H1 (cell line): Measurements from ENCODE around the gene SOX8. TPM values are rescaled to one million over a fixed set of nuclear protein-coding genes. Genes with fewer than 3 reads are reported as not detected.

Source experiments
- CTCF ChIA-PET: fragments of 300-600 bp; sonication (Branson Sonifier 250); formaldehyde crosslinking; loops from one replicate; lab custom pipeline; 2021; ENCODE audit not compliant: partially characterized antibody; lab: Charles Lee
- POLR2A ChIA-PET: fragments of 300-600 bp; sonication (Branson Sonifier 250); formaldehyde crosslinking; loops from one replicate; lab custom pipeline; 2021; ENCODE audit warnings: inconsistent platforms; ENCODE audit not compliant: partially characterized antibody; lab: Charles Lee
- DNase-seq, 2 experiments: peaks; one replicate each; pipeline versions ENCODE4 v3.0.0 to v3.0.0-alpha.2; 2010 to 2022; ENCODE audit warnings: low spot score in 2 of 2, low read depth in 1 of 2, mixed read lengths in 1 of 2
- FAIRE-seq: peaks from 2 replicates; lab custom pipeline; 2011; peaks lifted over from hg19 to GRCh38; lab: Jason Lieb, UNC
- H2AFZ ChIP-seq: 2 replicates; pipeline ENCODE4 v1.8.1; 2012; ENCODE audit warnings: low read length, inconsistent platforms
- H2AK5ac ChIP-seq: 2 replicates; pipeline ENCODE4 v1.6.1; 2013; ENCODE audit warnings: low read depth, low read length
- H2BK120ac ChIP-seq: replicated peaks from 2 replicates; pipeline ENCODE3; 2013; ENCODE audit warnings: low read depth, low read length, inconsistent platforms
- H2BK12ac ChIP-seq: 2 replicates; pipeline ENCODE4 v1.6.1; 2013; ENCODE audit warnings: low read depth, low read length
- H2BK15ac ChIP-seq: 2 replicates; pipeline ENCODE4 v1.6.1; 2013; ENCODE audit warnings: low read length
- H2BK20ac ChIP-seq: 2 replicates; pipeline ENCODE4 v1.6.1; 2013; ENCODE audit warnings: low read length
- H2BK5ac ChIP-seq: 2 replicates; pipeline ENCODE4 v1.6.1; 2013; ENCODE audit warnings: low read depth, low read length
- H3K14ac ChIP-seq: 2 replicates; pipeline ENCODE4 v1.6.1; 2013; ENCODE audit warnings: inconsistent platforms; ENCODE audit not compliant: insufficient read length
- H3K18ac ChIP-seq: 2 replicates; pipeline ENCODE4 v1.6.1; 2013; ENCODE audit warnings: low read length; ENCODE audit errors: extremely low read depth
- H3K23ac ChIP-seq: 2 replicates; pipeline ENCODE4 v1.6.1; 2013; ENCODE audit warnings: inconsistent platforms; ENCODE audit not compliant: insufficient read length
- H3K23me2 ChIP-seq: 2 replicates; pipeline ENCODE4 v1.6.1; 2013; ENCODE audit warnings: low read depth, low read length
- H3K27ac ChIP-seq: 2 replicates; pipeline ENCODE4 v1.6.1; 2011; ENCODE audit warnings: low read depth, low read length, inconsistent platforms
- H3K27me3 ChIP-seq, 4 experiments: replicated peaks in 1 of 4; 1 replicate in 1 of 4; 2 replicates in 3 of 4; pipeline versions ENCODE4 v1.6.1 to v1.8.1; 2011 to 2013; ENCODE audit warnings: low read length in 3 of 4, mild to moderate bottlenecking in 3 of 4, inconsistent platforms in 2 of 4, mixed read lengths in 2 of 4, moderate library complexity in 1 of 4; ENCODE audit not compliant: control insufficient read depth in 3 of 4, insufficient read depth in 3 of 4; ENCODE audit errors: extremely low read depth in 1 of 4
- H3K36me3 ChIP-seq, 4 experiments: 2 replicates each; pipeline versions ENCODE4 v1.6.1 to v1.8.1; 2011 to 2013; ENCODE audit warnings: mild to moderate bottlenecking in 4 of 4, low read length in 3 of 4, moderate library complexity in 2 of 4, control low read depth in 1 of 4, inconsistent platforms in 1 of 4; ENCODE audit not compliant: insufficient read depth in 4 of 4, control insufficient read depth in 2 of 4
- H3K4ac ChIP-seq: replicated peaks from 2 replicates; pipeline ENCODE3; 2013; ENCODE audit warnings: low read length, low read depth, mixed read lengths, inconsistent platforms; ENCODE audit not compliant: insufficient read length
- H3K4me1 ChIP-seq, 4 experiments: replicated peaks in 1 of 4; 1 replicate in 1 of 4; 2 replicates in 3 of 4; pipeline versions ENCODE4 v1.6.1 to v1.8.1; 2011 to 2013; ENCODE audit warnings: low read length in 3 of 4, inconsistent platforms in 2 of 4, mixed read lengths in 1 of 4; ENCODE audit not compliant: insufficient read depth in 4 of 4, control insufficient read depth in 3 of 4
- H3K4me2 ChIP-seq, 2 experiments: 2 replicates each; pipeline versions ENCODE4 v1.6.1 to v1.8.1; 2011 to 2013; ENCODE audit warnings: low read depth in 2 of 2, low read length in 2 of 2, control low read depth in 1 of 2, inconsistent platforms in 1 of 2, mild to moderate bottlenecking in 1 of 2; ENCODE audit not compliant: insufficient read depth in 1 of 2
- H3K4me3 ChIP-seq, 4 experiments: fragments of 200-600, 300-600 bp in 1 of 4; sonication (generic), shearing (Covaris generic), sonication (Bioruptor Twin) in 1 of 4; 2 replicates each; pipeline versions ENCODE4 v1.5.1 to v1.8.1; 2011 to 2016; ENCODE audit warnings: low read length in 4 of 4, low read depth in 3 of 4, control low read depth in 2 of 4, inconsistent platforms in 2 of 4, mild to moderate bottlenecking in 2 of 4, mixed read lengths in 1 of 4, moderate library complexity in 1 of 4; ENCODE audit not compliant: insufficient read depth in 2 of 4; ENCODE audit errors: extremely low read depth in 1 of 4
- H3K56ac ChIP-seq: replicated peaks from 2 replicates; pipeline ENCODE3; 2013; ENCODE audit warnings: low read depth, mild to moderate bottlenecking, mixed read lengths, low read length, inconsistent platforms; ENCODE audit not compliant: insufficient read length
- H3K79me1 ChIP-seq: 2 replicates; pipeline ENCODE4 v1.6.1; 2013; ENCODE audit warnings: low read depth, low read length, control low read depth
- H3K79me2 ChIP-seq, 2 experiments: 2 replicates each; pipeline versions ENCODE4 v1.6.1 to v1.8.1; 2012 to 2013; ENCODE audit warnings: low read length in 2 of 2, mild to moderate bottlenecking in 2 of 2, inconsistent platforms in 1 of 2; ENCODE audit not compliant: insufficient read depth in 2 of 2, control insufficient read depth in 1 of 2
- H3K9ac ChIP-seq, 4 experiments: replicated peaks in 1 of 4; 1 replicate in 1 of 4; 2 replicates in 3 of 4; pipeline versions ENCODE4 v1.6.1 to v1.8.1; 2011 to 2013; ENCODE audit warnings: low read depth in 3 of 4, low read length in 3 of 4, control low read depth in 2 of 4, mild to moderate bottlenecking in 2 of 4, moderate library complexity in 2 of 4, inconsistent platforms in 1 of 4; ENCODE audit errors: extremely low read depth in 1 of 4
- H3K9me3 ChIP-seq, 2 experiments: 2 replicates each; pipeline versions ENCODE4 v1.6.1 to v1.8.1; 2012 to 2013; ENCODE audit warnings: mild to moderate bottlenecking in 2 of 2, moderate library complexity in 2 of 2, control low read depth in 1 of 2, inconsistent platforms in 1 of 2, low read depth in 1 of 2, low read length in 1 of 2, mixed read lengths in 1 of 2; ENCODE audit not compliant: insufficient read depth in 2 of 2
- H4K20me1 ChIP-seq, 2 experiments: replicated peaks in 1 of 2; 2 replicates each; pipeline versions ENCODE3 to v1.8.1; 2011 to 2013; ENCODE audit warnings: inconsistent platforms in 2 of 2, low read length in 2 of 2, mild to moderate bottlenecking in 1 of 2; ENCODE audit not compliant: insufficient read depth in 2 of 2, control insufficient read depth in 1 of 2
- H4K5ac ChIP-seq: 2 replicates; pipeline ENCODE4 v1.6.1; 2013; ENCODE audit warnings: low read length, low read depth, mixed read lengths, inconsistent platforms; ENCODE audit not compliant: insufficient read length
- H4K8ac ChIP-seq: 2 replicates; pipeline ENCODE4 v1.8.0; 2013; ENCODE audit warnings: mild to moderate bottlenecking, moderate library complexity, low read length, inconsistent platforms; ENCODE audit not compliant: insufficient read depth; ENCODE audit errors: extremely low read depth
- H4K91ac ChIP-seq: replicated peaks from 2 replicates; pipeline ENCODE3; 2013; ENCODE audit warnings: low read length, mixed read lengths, inconsistent platforms; ENCODE audit not compliant: insufficient read length
- GABPA ChIP-seq: IDR thresholded peaks from 2 replicates; pipeline ENCODE4 v1.6.1; 2011; ENCODE audit warnings: mild to moderate bottlenecking, low read length, moderate library complexity, borderline replicate concordance; ENCODE audit not compliant: insufficient read depth
- JUN ChIP-seq: IDR thresholded peaks from 2 replicates; pipeline ENCODE4 v1.6.1; 2011; ENCODE audit warnings: low read depth, mild to moderate bottlenecking, improper control_type of control experiment, low read length
- JUND ChIP-seq: IDR thresholded peaks from 2 replicates; pipeline ENCODE4 v1.6.1; 2011; ENCODE audit warnings: mild to moderate bottlenecking, improper control_type of control experiment, low read length
- SUZ12 ChIP-seq: fragments of 200-600 bp; sonication (generic); IDR thresholded peaks from 2 replicates; pipeline ENCODE4 v1.6.1; 2012; ENCODE audit warnings: mild to moderate bottlenecking, inconsistent platforms, low read length, moderate library complexity, mixed read lengths
- TAF1 ChIP-seq: IDR thresholded peaks from 2 replicates; pipeline ENCODE4 v1.6.1; 2011; ENCODE audit warnings: mild to moderate bottlenecking, low read depth, low read length
- WGBS, 2 experiments: shearing (Covaris generic) in 1 of 2; methylation state at CpG; one replicate each; pipeline versions ENCODE4 v1.1.6 to v1.1.7; 2013 to 2015; ENCODE audit warnings: low lambda C conversion rate in 2 of 2, mixed read lengths in 2 of 2, inconsistent platforms in 1 of 2, low coverage in 1 of 2, missing lambda C conversion rate in 1 of 2; ENCODE audit not compliant: insufficient replicate concordance in 2 of 2, insufficient coverage in 1 of 2, insufficient read length in 1 of 2; ENCODE audit errors: extremely low coverage in 1 of 2, missing lambda C conversion rate in 1 of 2; 5-methylcytosine and 5-hydroxymethylcytosine counted together
- polyA plus RNA-seq, 7 experiments: library from polyadenylated mRNA; depleted of rRNA in 3 of 7; stranded (reverse) in 5 of 7; unstranded in 2 of 7; fragments of >200 nt in 5 of 7; fragments of 200-250 nt in 2 of 7; gene quantifications; 1 replicate in 5 of 7; 2 replicates in 1 of 7; 4 replicates in 1 of 7; pipeline versions ENCODE4 v1.2.1 to v1.2.3, GENCODE V29; 2011 to 2013; ENCODE audit warnings: missing spikeins in 2 of 7, mixed read lengths in 2 of 7
- total RNA-seq: library from RNA; stranded (reverse); fragmentation: NEBNext Ultra II Directional; extraction: Animal tissue kit (Norgen Biotek cat#: 25700); gene quantifications from 2 replicates; pipeline ENCODE4 v1.2.1, GENCODE V29; 2021

SOX8 gene
- total and polyA plus RNA-seq, 2 of the 8 experiments (the other 6 are each of a cell fraction or from before 2014, with no cell fraction given): 2.2 to 5.7 TPM

DNA sequence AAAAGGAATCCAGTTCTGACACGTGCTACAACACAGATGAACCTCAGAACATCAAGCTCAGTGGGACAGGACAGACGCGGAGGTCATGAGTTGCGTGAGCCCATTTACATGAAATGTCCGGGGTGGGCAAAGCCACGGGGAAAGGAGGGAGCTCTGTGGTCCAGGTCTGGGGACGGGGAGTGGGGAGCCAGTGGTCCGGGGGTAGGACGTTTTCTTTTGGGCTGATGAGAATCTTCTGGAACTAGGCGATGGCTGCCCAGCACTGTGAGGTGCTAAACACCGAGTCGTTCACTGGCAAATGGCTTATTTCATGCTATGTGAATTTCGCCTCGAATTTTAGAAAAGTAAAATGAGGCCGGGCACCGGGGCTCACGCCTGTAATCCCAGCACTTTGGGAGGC, 8.2 kb upstream of the SOX8 start:
- no peak for FAIRE-seq

More for the DNA sequence above, 8.2 kb upstream of the SOX8 start:
- Histone ChIP-seq H3K27ac (no peak overlapping the region), H3K79me1 (no peaks in the 10 kb centered on the region; the same call in 1 of the 2 replicates), H3K56ac (no peak overlapping the region), H4K20me1 (peaks cover 0 to 4% of the 10 kb centered on the region in 2 experiments), H2BK15ac (no peak overlapping the region), H3K9me3 (no peaks in the 10 kb centered on the region), H2BK5ac (no peak overlapping the region), H3K14ac (no peak overlapping the region), H4K5ac (no peak overlapping the region), H2BK120ac (no peak overlapping the region), H4K91ac (no peak overlapping the region), H3K36me3 (no peaks in the 10 kb centered on the region), H4K8ac (no peak overlapping the region), H3K18ac (no peak overlapping the region), H2BK12ac (no peak overlapping the region), H3K79me2 (no peaks in the 10 kb centered on the region), H3K23me2 (peaks cover 11% of the 10 kb centered on the region; the same call in 1 of the 2 replicates), H2AFZ (no peak overlapping the region), H3K4me3 (no peak overlapping the region), H3K4ac (no peak overlapping the region), H3K4me2 (no peak overlapping the region), H3K27me3 (peaks cover 0 to 35% (median 16%) of the 10 kb centered on the region in 4 experiments; a peak in 6 of 7 replicates), H3K9ac (no peak overlapping the region), H2BK20ac (no peak overlapping the region), H3K4me1 (peaks cover 0 to 10% (median 6%) of the 10 kb centered on the region in 4 experiments; a peak in 6 of 7 replicates), H3K23ac (no peak overlapping the region), H2AK5ac (no peak overlapping the region)
- 93% methylated on average over 15 of the region's 17 CpGs; no CpG with 5 or more reads in 1 of the 2 experiments for WGBS, 2 experiments
- no peak for DNase-seq
- CTCF ChIA-PET: interaction anchor here (1.8 kb wide), 1 partner anchor 82 kb away, joined by 5 read pairs; no protein-coding TSS in a partner anchor
- TF ChIP-seq JUN: no peak
- no peak for TF ChIP-seq GABPA
- TF ChIP-seq TAF1: no peak
- no peak for TF ChIP-seq JUND
- no peak for TF ChIP-seq SUZ12
- POLR2A ChIA-PET: interaction anchor here (0.9 kb wide), 1 partner anchor 230 kb away, joined by 3 read pairs; no protein-coding TSS in a partner anchor
